NCI-H510A (cell line): Measurements from ENCODE around the gene DNAJC17.

Experiments used
- DNase-seq: peaks from one replicate; lab custom pipeline; 2025; lab: John Stamatoyannopoulos, UW

DNAJC17 gene, protein sequence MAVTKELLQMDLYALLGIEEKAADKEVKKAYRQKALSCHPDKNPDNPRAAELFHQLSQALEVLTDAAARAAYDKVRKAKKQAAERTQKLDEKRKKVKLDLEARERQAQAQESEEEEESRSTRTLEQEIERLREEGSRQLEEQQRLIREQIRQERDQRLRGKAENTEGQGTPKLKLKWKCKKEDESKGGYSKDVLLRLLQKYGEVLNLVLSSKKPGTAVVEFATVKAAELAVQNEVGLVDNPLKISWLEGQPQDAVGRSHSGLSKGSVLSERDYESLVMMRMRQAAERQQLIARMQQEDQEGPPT

DNA sequence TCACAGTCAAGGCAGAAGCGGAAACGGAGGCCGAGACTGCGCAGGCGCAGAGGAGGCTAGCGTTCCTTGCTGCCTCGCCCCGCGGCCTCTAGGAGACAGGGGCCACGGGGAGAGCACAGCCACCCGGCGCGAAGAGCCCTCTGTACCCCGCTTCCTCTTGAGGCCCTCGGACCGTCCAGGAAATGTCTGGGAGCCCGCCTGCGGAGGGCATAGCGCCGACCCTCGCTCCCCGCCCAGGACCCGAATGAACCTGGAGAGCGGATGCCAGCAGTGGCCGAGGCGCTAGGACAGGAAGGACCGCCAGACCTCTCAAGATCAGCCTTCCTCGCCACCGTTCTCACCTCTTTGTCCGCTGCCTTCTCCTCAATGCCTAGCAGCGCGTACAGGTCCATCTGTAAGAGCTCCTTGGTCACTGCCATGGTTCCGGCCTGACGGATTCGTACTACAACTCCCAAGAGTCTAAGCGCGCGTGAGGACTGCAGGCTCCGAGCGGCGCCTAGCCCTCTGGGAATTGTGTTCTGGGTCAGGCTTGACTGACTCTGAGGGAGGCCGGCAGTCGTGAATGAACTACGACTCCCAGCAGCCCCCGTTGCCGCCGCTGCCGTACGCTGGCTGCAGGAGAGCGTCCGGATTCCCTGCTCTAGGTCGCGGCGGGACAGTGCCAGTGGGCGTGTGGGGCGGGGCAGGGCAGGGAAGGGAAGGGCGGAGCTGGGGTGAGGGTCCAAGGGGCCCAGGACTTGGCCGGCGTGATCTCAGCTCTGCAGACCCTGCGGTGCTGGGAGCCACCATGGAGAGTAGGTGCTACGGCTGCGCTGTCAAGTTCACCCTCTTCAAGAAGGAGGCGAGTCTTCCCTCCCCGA lies at the start of gene DNAJC17, which contains the start of gene ZFYVE19:
Gene DNAJC17 (minus strand): TSS at position 446 of the 860 bp plus-strand sequence. CDS start 27 bp downstream, at position 419.
Gene ZFYVE19 (plus strand): TSS at position 62 of the 860 bp plus-strand sequence. CDS start 501 bp downstream, at position 563.
- DNase-seq: peak; percentile 91

- no peak for DNase-seq
These were observed 49.5 kb upstream of the DNAJC17 start for GRCh38 chr15:40856746-40857145.

DNA sequence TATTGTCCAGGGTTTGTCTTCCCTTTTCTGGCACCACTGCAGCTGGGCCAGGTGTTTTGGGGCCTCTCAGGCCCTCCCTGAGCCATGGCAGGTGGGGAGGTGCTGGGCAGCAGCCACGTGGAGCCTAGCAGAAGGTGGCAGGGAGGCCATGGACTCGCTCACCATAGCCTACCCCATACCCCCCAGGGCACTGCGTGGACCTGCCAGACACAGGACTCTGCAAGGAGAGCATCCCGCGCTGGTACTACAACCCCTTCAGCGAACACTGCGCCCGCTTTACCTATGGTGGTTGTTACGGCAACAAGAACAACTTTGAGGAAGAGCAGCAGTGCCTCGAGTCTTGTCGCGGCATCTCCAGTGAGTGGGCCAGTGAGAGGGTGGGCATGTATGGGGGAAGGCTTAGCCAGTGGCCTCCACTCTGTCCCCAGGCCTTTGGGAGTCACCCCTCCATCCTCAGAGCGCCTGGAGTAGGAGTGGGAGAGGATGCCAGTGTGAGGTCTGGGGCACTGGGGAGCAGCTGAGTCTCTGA lies 48.5 kb upstream of the DNAJC17 start:
- no peak for DNase-seq

DNA sequence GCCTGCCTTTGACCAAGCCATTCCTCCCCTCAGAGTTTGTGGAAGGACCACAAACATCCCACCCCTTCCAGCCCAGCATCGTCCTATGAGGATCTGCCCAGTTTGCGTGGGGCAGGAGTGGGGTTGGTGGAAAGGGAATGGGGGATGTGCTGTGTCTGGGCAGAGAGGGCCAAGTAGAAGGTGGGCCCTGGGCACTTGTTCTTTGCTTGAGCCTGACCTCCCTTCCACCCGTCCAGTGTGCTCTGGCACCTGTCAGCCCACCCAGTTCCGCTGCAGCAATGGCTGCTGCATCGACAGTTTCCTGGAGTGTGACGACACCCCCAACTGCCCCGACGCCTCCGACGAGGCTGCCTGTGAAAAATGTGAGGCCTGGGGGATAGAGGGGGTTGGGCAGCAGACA lies 46.9 kb upstream of the DNAJC17 start:
- no peak for DNase-seq

GRCh38 chr15:40853241-40853890 lies 46.1 kb upstream of the DNAJC17 start:
- DNase-seq: no peak

GRCh38 chr15:40852529-40852928 lies 45.3 kb upstream of the DNAJC17 start:
- no peak for DNase-seq

DNA sequence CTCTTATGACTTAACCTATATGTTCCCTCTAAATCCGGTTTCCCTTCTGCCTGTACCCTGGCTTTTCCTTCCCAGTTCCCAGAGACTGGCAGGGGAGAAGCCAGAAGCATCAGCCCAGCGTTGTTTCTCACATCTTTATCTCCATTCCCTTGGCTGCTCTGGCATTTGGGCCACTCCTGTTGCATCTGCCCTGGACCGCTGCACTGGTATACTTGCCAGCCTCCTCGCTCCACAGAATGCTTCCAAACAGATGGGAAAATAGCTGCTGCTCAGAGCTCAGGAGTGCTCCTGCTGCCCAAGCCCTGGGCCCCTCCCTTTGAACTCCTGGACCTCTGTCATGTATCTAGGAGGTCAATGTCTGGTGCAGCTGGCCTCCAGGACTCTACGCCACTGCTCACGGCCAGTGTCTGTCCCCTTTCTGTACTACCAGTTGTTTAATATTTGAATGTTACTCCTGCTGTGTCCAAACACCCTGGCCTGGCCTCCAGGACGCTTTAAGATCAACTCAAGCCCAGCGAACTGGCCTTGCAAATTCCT lies 43.4 kb upstream of the DNAJC17 start:
- DNase-seq: no peak

DNA sequence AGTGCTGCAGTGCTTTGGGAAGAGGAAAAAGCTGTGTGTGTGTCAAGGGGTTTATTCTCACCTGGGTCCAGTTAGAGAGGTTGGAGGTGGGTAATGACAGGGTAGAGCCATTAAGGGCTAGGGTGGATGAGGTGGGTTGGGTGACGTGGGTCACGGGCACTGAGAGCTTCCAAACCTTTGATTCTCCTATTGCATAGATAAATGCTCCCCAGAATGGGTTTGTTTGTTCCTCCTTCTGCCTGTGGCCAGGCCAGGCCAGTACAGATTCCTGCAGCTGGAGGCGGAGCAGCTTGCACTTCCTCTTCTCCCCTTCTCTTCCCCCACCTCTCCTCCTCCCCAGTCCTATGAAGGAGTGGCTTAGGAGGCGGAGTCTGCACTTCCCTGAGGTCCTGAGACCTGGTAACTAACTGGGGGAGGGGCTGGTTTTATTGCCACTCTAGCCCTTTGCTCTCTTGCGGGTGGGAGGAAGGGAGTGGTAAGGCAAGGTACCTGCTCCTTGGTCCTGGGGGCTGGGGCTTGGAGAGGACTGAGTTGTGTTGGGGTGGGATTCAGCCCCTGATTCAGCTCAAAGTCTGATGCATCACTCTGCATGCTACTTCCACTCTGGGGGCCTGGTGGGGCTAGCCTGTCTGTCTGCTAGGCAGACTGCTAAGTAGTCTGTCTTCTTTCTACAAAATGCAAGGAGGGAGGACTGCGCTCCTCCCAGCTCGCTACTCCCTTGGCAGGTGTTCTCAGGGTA lies 40.1 kb upstream of the DNAJC17 start:
- peak; percentile 81 for DNase-seq

- no peak for DNase-seq
These were observed 39.6 kb upstream of the DNAJC17 start for GRCh38 chr15:40846841-40847222.

DNA sequence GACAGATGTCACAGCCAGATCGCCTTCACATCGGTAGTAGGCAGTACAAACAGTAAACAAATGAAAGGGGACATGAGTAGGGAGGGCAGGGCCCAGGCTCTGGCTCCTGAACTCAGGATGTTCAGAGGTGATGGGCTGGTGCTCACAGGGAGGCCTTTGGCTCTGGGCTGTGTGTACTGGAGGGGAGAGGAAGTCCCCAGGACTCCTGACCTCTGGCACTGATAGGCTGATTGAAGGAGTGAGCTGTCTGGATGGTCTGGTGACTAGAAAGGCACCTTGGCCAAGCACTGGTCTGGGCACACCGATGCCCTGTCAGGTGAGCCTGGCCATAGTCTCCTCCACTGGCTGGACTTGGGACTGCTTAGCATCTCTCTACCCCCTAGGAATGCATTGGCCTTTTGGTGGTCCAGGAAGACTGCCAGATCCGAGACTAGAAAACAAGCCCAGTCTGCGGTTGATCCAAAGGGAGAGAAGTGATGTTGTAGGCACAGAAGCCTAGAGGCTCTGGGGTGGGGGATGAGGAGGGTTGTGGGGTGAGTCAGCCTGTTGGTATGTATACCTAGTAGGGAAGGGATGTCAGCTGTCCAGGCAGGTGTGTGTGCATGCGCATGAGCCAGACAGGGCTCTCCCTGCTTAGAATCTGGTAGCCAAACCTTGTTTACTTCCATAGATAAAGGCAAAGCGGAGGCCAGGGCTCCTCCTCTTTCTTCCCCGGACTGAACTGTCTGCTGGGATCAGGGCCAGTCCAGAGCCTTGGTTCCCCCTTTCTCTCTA lies 38.4 kb upstream of the DNAJC17 start:
- DNase-seq: peak; percentile 57

DNA sequence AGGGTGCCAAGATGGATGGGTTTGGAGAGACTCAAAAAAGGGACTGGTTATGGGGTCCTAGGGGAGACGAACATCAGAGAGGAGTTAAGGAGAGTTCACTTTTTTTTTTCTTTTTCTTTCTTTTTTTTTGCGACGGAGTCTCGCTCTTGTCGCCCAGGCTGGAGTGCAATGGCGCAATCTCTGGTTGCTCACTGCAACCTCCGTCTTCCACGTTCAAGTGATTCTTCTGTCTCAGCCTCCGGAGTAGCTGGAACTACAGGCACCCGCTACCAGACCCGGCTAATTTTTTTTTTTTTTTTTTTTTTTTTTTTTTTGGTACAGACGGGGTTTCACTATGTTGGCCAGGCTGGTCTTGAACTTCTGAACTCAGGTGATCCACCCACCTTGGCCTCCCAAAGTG lies 37.8 kb upstream of the DNAJC17 start:
- no peak for DNase-seq

GRCh38 chr15:40844696-40845030 lies 37.4 kb upstream of the DNAJC17 start:
- no peak for DNase-seq

GRCh38 chr15:40843885-40844695 lies 36.8 kb upstream of the DNAJC17 start, which contains the start of gene SPINT1:
SPINT1 (plus strand) TSS chr15:40844048; CDS start chr15:40844555, 507 bp downstream.
- DNase-seq: peak; percentile 23

DNA sequence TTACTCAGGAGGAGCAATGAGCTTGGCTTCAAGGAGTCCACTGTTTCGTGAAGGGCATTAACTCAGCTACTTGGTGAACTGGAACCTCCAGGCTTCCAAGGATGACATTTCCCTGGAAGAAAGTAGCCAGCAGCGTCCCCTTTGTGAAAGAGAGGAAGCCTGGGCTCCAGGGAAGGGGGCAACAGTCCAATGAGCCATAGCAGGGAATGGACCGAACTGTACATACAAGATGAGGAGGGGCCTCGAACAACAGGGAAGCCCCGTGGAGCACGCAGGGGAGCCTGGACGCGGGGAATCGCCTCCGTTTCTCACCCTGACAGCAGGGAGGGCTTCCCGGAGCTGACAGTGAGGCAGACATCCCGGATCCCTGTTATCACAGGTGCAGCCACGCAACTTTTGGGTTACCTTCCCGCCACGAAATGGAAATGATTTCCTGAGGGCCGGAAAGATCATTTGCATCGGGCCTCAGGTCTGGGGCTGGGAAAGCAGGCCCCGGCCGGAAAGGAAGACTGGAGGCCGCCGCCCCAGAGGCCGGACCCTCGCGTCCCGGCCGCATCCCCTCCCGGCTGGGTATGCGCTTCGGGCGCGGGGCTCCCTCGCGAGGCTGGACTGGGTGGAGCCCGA lies 36.1 kb upstream of the DNAJC17 start:
- DNase-seq: no peak

- DNase-seq: no peak
These were observed 34.5 kb upstream of the DNAJC17 start for GRCh38 chr15:40841741-40842140.

DNA sequence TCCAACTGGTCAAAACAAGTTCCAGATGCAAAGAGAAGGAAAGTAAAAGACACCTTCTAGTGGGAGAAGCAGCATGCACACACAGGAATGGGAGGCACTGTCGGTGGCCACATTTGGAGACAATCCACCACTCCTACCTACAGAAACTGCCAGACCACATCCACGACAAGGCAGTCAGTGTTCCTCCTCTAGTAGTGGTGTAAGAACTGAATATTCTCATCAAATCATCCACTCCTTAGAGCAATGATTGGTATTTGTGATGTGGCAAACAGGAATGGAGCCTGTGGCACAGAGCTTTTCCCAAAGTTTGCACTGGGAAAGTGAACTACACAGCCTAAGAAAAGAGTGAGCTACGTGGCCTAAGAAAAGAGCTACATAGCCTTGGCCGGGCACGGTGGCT lies 31.5 kb upstream of the DNAJC17 start:
- no peak for DNase-seq

- DNase-seq: no peak
These were observed 28.7 kb upstream of the DNAJC17 start for GRCh38 chr15:40836020-40836419.

GRCh38 chr15:40832903-40833302 lies 25.6 kb upstream of the DNAJC17 start:
- no peak for DNase-seq

DNA sequence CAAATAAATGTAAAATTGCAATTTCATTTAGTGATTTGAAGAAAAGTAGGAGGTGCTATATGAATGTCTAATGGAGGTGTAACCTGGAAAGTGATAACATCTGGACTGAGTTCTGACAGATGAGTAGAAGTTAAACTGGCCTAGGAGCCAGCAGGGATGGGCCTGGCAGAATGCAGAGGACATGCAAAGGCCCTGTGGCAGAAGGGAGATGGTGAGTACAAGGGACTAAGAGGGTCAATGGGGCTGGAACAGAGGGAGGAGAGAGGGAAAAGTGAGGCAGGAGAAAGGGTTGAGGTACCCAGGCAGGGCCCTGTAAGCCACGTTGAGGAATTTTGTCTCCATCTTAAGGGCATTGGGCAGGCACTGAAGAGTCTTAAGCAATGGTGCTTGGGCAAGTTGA lies 24.6 kb upstream of the DNAJC17 start:
- no peak for DNase-seq
